GM12874 (cell line): ENCODE measurements around the gene CADPS2.

ENCODE experiments used
- CTCF ChIP-seq: IDR thresholded peaks from 2 replicates; pipeline ENCODE4 v1.5.1; 2011; ENCODE audit warnings: low read depth, mild to moderate bottlenecking, control low read depth, low read length, moderate library complexity; ENCODE audit not compliant: insufficient read depth

Gene CADPS2

GRCh38 chr7:122850528-122850927 is 35.7 kb downstream of the CADPS2 start:
- TF ChIP-seq CTCF = no peak

- no peak for TF ChIP-seq CTCF
Measured at GRCh38 chr7:122849957-122850328, 36.3 kb downstream of the CADPS2 start.

GRCh38 chr7:122849322-122849956 is 36.8 kb downstream of the CADPS2 start:
- no peak for TF ChIP-seq CTCF

- TF ChIP-seq CTCF = no peak
Measured at GRCh38 chr7:122847871-122848473, 38.3 kb downstream of the CADPS2 start.

GRCh38 chr7:122846591-122846990 is 39.7 kb downstream of the CADPS2 start:
- no peak for TF ChIP-seq CTCF

GRCh38 chr7:122845286-122845685 is 41.0 kb downstream of the CADPS2 start:
- no peak for TF ChIP-seq CTCF

GRCh38 chr7:122844191-122844988 is 41.9 kb downstream of the CADPS2 start:
- TF ChIP-seq CTCF = no peak
